Fibroblast of skin of abdomen (primary cell): ENCODE measurements around the gene RNF7. TPM values are rescaled to one million over a fixed set of nuclear protein-coding genes. Genes with fewer than 3 reads are reported as not detected.
"Not testable (repeated sequence)": the region's sequence is repeated elsewhere in the genome, so short reads cannot be mapped to it uniquely, and the experiment has no call there.

Source experiments
- DNase-seq: peaks from one replicate; pipeline ENCODE4 v3.0.0-alpha.2; 2013
- polyA plus RNA-seq, 2 experiments: library from polyadenylated mRNA; unstranded; fragments of 120-200 nt; gene quantifications; one replicate each; pipeline ENCODE4 v1.2.1, GENCODE V29; 2013; ENCODE audit not compliant: insufficient read length in 2 of 2

The RNF7 gene
- 118 TPM for polyA plus RNA-seq (2013, experiment 1 of 2; ENCODE audit: insufficient read length)
- 120 TPM for polyA plus RNA-seq (2013, experiment 2 of 2; ENCODE audit: insufficient read length)

GRCh38 chr3:141738022-141738890 is at the start of gene RNF7:
RNF7 (plus strand) TSS chr3:141738298; CDS start chr3:141738342, 44 bp downstream.
- DNase-seq: peak; percentile 97

DNA sequence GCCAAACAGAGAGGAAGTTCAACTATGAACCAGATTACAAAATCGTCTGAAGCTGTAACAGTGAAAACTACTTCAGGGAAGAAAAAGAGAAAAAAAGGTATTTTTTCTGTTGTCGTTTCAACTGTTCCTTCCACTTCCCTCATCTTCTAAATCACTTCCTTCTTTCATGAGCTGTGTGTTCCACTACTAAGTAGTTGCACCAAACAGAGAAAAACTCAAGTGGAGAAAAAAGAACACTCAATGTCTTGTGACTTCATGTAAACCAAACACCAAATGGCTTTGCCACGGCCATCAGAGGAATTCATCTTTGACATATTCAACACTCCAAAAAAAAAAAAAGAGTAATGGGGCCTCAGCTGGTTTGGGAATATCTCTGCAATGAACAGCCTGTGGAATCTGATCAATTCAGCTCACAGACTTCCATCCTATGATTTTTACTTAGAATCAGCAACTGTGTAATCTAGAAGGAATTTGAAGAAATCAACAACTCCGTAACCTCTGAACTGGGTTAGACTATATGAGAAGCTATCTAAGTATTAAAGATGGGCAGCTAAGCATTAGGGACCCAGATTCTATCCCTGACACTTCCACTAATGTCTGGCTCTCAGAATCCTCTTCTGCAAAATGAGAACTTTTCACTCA is 47.5 kb upstream of the RNF7 start:
- no peak for DNase-seq

GRCh38 chr3:141691471-141691870 is 46.6 kb upstream of the RNF7 start:
- not testable (repeated sequence) for DNase-seq

DNA sequence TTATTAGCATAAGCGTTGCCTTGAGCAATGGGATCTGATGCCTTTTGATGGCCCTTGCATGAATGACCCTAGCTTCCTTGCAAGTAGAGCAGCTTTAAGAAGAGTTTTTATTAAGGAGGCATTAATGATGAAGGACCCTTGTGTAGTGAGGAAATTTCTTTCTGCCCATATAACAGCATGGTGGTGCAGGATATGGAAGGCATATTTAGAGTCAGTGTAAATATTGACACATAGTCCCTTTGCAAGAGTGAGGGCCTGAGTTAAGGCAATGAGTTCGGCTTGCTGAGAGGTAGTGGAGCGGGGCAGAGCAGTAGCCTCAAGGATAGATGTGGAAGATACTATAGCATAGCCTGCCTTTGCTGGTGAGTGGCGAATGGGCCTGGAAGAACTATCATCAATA is 45.1 kb upstream of the RNF7 start:
- DNase-seq: not testable (repeated sequence)

DNA sequence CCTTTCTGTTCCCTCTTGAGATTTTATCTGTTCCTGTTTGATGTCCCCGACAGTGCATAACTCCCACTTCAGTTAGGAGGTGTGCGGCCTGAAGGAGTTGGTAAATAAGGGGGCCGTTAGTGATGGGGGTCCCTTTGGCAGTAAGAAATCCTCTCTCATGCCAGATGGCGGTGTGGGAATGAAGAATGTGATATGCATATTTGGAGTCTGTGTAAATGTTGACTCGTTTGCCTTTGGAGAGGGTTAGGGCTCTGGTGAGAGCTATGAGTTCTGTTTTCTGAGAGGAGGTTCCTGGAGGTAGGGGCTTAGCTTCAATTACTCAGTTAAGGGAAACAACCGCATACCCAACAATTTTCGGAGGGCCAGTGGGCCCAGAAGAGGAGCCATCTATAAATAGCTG is 38.8 kb upstream of the RNF7 start:
- DNase-seq: no peak

- DNase-seq: no peak
These were observed 38.2 kb upstream of the RNF7 start for GRCh38 chr3:141699897-141700296.

DNA sequence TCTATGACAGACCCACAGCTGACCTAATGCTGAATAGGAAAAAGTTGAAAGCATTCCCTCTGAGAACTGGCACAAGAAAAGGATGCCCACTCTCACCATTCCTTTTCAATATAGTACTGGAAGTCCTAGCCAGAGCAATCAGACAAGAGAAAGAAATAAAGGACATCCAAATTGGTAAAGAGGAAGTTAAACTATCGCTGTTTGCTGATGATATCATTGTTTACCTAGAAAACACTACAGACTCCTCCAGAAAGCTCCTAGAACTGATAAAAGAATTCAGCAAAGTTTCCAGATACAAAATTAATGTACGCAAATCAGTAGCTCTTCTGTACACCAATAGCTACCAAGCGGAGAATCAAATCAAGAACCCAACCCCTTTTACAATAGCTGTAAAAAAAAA is 34.7 kb upstream of the RNF7 start:
- DNase-seq: not testable (repeated sequence)

DNA sequence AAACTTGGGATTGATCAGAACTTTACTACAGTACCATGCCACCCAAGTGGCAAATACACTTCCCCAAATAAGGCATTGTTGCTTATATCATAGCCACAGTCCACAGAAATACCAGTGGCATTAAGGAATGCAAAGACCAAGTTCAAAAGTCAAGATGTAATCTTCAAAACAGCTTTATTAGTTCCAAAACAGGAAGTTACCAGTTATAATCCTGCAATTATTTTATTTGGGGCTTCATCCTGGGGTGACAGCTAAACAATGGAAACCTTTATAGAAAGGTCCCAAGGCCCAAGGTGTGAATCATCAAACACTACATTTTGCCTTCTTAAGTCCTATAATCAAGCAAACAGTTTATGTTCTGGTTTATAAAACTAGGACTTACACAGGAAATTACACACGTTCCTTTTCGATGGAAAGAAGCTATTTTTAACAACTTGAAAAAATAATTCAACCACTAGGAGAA is 30.3 kb upstream of the RNF7 start:
- DNase-seq: peak; percentile 63

GRCh38 chr3:141708367-141708766 is 29.7 kb upstream of the RNF7 start:
- no peak for DNase-seq

- DNase-seq: no peak
These were observed 28.9 kb upstream of the RNF7 start for GRCh38 chr3:141709126-141709770.

DNA sequence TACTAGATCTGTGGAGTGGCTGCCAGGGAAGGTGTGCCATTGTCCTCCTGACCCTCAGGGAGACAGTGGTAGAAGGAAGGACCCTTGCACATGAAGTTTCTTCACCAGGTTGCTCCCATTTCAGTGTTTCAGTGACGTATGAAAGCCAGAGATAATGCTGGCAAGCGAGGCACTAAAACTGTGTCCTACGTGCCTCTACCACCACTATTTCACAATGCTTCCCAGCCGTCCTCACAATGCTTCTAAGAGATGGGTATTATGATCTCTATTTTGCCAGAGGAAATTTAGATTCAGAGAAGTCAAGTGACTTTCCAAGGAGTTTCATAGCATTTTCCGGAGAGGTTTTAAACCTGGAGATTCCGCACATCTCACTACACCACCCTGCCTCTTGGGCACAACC is 28.0 kb upstream of the RNF7 start:
- DNase-seq: no peak

GRCh38 chr3:141710888-141711616 is 27.0 kb upstream of the RNF7 start:
- peak; percentile 93 for DNase-seq

- DNase-seq: no peak
These were observed 23.4 kb upstream of the RNF7 start for GRCh38 chr3:141714671-141715070.

DNA sequence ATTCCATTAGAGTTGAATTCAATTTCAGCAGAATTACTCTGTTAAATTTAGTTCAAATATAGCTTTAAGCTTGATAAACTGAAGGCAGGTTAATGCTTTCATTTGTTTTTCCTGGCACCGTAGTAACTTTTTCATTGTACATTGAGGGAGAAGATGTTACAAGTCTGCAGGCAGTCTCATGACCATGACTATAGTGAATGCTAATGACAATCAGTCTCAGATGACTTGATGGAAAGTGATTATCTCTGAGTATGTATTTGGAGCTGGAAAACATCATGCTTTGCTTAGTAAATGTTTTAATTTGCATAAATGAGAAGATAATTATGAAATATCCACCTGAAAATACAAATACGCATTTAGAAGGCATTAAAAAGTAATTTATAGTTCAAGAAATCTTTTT is 16.0 kb upstream of the RNF7 start:
- no peak for DNase-seq

- no peak for DNase-seq
These were observed 15.4 kb upstream of the RNF7 start for GRCh38 chr3:141722648-141723047.

DNA sequence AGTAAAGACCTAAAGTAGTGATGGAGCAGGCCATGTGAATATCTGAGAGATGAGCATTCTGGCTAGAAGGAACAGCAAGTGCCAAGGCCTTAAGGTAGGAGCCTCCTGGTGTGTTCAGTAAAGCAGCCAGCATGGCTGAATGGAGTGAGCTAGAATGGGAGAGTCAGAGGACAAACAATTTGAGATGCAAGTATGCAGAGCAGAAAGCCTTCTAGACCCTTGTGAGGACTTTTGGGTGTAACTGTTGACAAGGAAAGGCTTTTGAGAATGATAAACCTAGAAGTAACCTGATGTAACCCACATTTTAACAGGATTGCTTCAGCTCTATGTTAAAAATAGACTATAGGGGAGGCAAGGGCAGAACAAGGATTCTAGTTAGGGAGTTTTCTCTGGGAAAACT is 14.8 kb upstream of the RNF7 start:
- no peak for DNase-seq

GRCh38 chr3:141724186-141724585 is 13.9 kb upstream of the RNF7 start:
- no peak for DNase-seq

DNA sequence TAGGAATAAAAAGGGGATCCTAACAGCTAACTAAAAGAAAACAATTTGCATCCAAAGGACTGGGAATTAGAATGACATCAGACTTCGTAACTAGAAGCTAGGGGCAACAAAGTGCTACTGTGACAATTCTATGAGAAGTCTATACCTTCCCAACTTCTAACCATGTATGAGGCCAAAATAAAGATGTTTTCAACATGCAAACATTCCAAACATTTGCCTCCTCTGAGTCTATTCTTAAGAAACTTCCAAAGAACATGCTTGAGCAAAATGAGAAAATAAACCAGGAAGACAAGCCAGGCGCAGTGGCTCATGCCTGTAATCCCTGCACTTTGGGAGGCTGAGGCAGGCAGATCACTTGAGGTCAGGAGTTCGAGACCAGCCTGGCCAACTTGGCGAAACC is 13.1 kb upstream of the RNF7 start:
- peak; percentile 14 for DNase-seq

GRCh38 chr3:141726483-141726882 is 11.6 kb upstream of the RNF7 start:
- no peak for DNase-seq

- no peak for DNase-seq
These were observed 9.7 kb upstream of the RNF7 start for GRCh38 chr3:141728355-141728892.

GRCh38 chr3:141729240-141729639 is 8.9 kb upstream of the RNF7 start:
- no peak for DNase-seq

- no peak for DNase-seq
These were observed 2.9 kb upstream of the RNF7 start for GRCh38 chr3:141735176-141735575.
